ENCODE data around the gene BASP1.

GRCh38 chr5:17267106-17267505 lies 49.7 kb downstream of the BASP1 start:
- TF ChIP-seq, protein P1, sequence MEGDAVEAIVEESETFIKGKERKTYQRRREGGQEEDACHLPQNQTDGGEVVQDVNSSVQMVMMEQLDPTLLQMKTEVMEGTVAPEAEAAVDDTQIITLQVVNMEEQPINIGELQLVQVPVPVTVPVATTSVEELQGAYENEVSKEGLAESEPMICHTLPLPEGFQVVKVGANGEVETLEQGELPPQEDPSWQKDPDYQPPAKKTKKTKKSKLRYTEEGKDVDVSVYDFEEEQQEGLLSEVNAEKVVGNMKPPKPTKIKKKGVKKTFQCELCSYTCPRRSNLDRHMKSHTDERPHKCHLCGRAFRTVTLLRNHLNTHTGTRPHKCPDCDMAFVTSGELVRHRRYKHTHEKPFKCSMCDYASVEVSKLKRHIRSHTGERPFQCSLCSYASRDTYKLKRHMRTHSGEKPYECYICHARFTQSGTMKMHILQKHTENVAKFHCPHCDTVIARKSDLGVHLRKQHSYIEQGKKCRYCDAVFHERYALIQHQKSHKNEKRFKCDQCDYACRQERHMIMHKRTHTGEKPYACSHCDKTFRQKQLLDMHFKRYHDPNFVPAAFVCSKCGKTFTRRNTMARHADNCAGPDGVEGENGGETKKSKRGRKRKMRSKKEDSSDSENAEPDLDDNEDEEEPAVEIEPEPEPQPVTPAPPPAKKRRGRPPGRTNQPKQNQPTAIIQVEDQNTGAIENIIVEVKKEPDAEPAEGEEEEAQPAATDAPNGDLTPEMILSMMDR (IDR thresholded peaks at IDR 0.05): no peak
- no peak for TF ChIP-seq POLR2A (IDR thresholded peaks at IDR 0.05)
